MCF 10A (cell line): ENCODE results near the gene GNG7. TPM values are rescaled to one million over a fixed set of nuclear protein-coding genes. Genes with fewer than 3 reads are reported as not detected.
"Not testable (repeated sequence)": the region's sequence is repeated elsewhere in the genome, so short reads cannot be mapped to it uniquely, and the experiment has no call there.

Source experiments
- BruUV-seq: library from RNA; stranded (reverse); fragments of 400-500 nt; replicated peaks from 2 replicates; lab custom pipeline; 2021; lab: Mats Ljungman, UMichigan
- CTCF ChIA-PET: fragments of 300-600 bp; sonication (Branson Sonifier 250); formaldehyde crosslinking; extraction: SDS; loops from one replicate; lab custom pipeline; 2021; ENCODE audit warnings: antibody characterized with exemption, inconsistent platforms; lab: Yijun Ruan, JAX
- POLR2A ChIA-PET: fragments of 300-600, 350-650 bp; sonication (Branson Sonifier 250); formaldehyde crosslinking; extraction: SDS; loops from one replicate; lab custom pipeline; 2020; ENCODE audit warnings: antibody characterized with exemption, inconsistent platforms; lab: Yijun Ruan, JAX
- DNase-seq: peaks from one replicate; pipeline ENCODE4 v3.0.0-alpha.2; 2018; ENCODE audit not compliant: unreplicated experiment
- H3K27ac Mint-ChIP-seq: one replicate; pipeline ENCODE4 v1.8.0; 2022; ENCODE audit warnings: mild to moderate bottlenecking, low read depth, mixed read lengths; ENCODE audit not compliant: unreplicated experiment
- H3K27me3 Mint-ChIP-seq: one replicate; pipeline ENCODE4 v1.8.0; 2022; ENCODE audit warnings: mixed read lengths; ENCODE audit not compliant: insufficient read depth, unreplicated experiment
- H3K36me3 Mint-ChIP-seq: one replicate; pipeline ENCODE4 v1.8.0; 2022; ENCODE audit warnings: mild to moderate bottlenecking, moderate library complexity, mixed read lengths; ENCODE audit not compliant: insufficient read depth, unreplicated experiment
- H3K4me1 Mint-ChIP-seq: one replicate; pipeline ENCODE4 v1.8.0; 2022; ENCODE audit warnings: mixed read lengths; ENCODE audit not compliant: insufficient read depth, unreplicated experiment
- H3K4me3 Mint-ChIP-seq: one replicate; pipeline ENCODE4 v1.8.0; 2022; ENCODE audit warnings: mild to moderate bottlenecking, moderate library complexity, mixed read lengths; ENCODE audit not compliant: unreplicated experiment
- H3K9me3 Mint-ChIP-seq: one replicate; pipeline ENCODE4 v1.8.0; 2022; ENCODE audit warnings: mixed read lengths; ENCODE audit not compliant: unreplicated experiment
- CTCF ChIP-seq: fragments of 200-600 bp; IDR thresholded peaks from one replicate; pipeline ENCODE4 v1.8.0; 2022; ENCODE audit warnings: antibody characterized with exemption, mild to moderate bottlenecking; ENCODE audit not compliant: unreplicated experiment
- intact Hi-C: fragments of 100-400 bp; cut with micrococcal nuclease; formaldehyde crosslinking; loops from 2 replicates; pipeline ENCODE4 v1.14.1; 2022
- total RNA-seq: library from RNA; stranded (reverse); gene quantifications from 2 replicates; pipeline ENCODE4 v1.2.3, GENCODE V29; 2022

GNG7 gene
- total RNA-seq, 1 experiment from 2014 or later, result 0.51 TPM

DNA sequence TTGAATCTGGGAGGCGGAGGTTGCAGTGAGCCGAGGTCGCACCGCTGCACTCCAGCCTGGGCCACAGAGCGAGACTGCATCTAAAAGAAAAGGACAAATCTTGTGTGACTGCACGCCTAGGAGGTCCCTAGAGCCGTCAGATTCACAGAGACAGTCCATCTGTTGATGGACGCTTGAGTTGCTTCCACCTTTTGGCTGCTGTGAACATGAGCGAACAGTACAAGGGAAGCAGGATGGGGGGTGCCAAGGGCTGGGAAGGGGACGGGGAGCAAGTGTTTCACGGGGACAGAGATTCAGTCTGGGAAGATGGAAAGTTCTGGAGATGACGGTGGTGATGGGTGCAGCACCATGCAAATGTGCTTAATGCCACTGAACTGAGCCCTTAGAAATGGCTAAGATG is 78.7 kb downstream of the GNG7 start:
- no peak for DNase-seq
- TF ChIP-seq CTCF, result no peak
- intact Hi-C loops, result no loop called here
- H3K4me3 Mint-ChIP-seq, result no peak overlapping the region
- no peaks in the 10 kb centered on the region for H3K27me3 Mint-ChIP-seq
- peaks cover 6% of the 10 kb centered on the region for H3K36me3 Mint-ChIP-seq
- H3K4me1 Mint-ChIP-seq, result peaks cover 31% of the 10 kb centered on the region
- BruUV-seq, result no TSS peak
- H3K27ac Mint-ChIP-seq, result no peak overlapping the region
- ChIA-PET POLR2A (interaction anchor here (0.6 to 3.1 kb wide), 3 partner anchors 147 to 1022 kb away, joined by 3 to 19 read pairs (median 3); partner anchors contain the start of gene GADD45B), CTCF (interaction anchor here (0.7 to 7.2 kb wide), 4 partner anchors 10 to 105 kb away, joined by 3 to 45 read pairs (median 10); no protein-coding TSS in a partner anchor)
- H3K9me3 Mint-ChIP-seq, result no peaks in the 10 kb centered on the region

- CTCF ChIA-PET, result interaction anchor here (0.9 to 7.2 kb wide), 4 partner anchors 9 to 150 kb away, joined by 3 to 45 read pairs (median 10); no protein-coding TSS in a partner anchor
- H3K4me3 Mint-ChIP-seq, DNase-seq, H3K27me3 Mint-ChIP-seq, BruUV-seq, intact Hi-C loops, H3K9me3 Mint-ChIP-seq, H3K27ac Mint-ChIP-seq, H3K36me3 Mint-ChIP-seq: not testable (repeated sequence)
- peaks cover 29% of the 10 kb centered on the region for H3K4me1 Mint-ChIP-seq
- POLR2A ChIA-PET, result interaction anchor here (0.9 to 5.8 kb wide), 2 partner anchors 145 to 161 kb away, joined by 3 to 53 read pairs; partner anchors contain the start of genes GADD45B and SGTA
Measured at GRCh38 chr19:2622371-2622961, 80.0 kb downstream of the GNG7 start.

DNA sequence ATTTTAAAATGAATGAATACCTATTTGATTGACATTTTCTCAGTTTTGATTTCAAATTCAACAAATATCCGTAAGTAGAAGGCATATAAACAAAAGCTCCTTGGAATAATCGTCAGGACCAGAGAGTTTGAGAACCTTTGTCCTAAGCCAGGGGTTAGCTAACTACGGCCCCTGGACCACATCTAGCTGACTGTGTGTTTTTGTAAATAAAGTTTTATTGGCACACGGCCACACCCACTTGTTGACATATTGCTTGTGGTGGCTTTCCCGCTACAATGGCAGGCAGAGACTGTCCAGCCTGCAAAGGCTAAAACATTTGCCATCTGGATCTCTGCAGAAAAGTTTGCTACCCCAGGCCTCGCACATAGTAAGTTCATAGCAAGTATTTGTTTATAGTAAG is 83.4 kb downstream of the GNG7 start:
- ChIA-PET POLR2A (interaction anchor here (0.8 to 5.8 kb wide), 10 partner anchors 8 to 712 kb away, joined by 3 to 53 read pairs (median 4); partner anchors contain the start of genes GADD45B and LMNB2), CTCF (interaction anchor here (0.6 to 7.2 kb wide), 5 partner anchors 9 to 163 kb away, joined by 3 to 45 read pairs (median 3); no protein-coding TSS in a partner anchor)
- Mint-ChIP-seq H3K27me3 (no peaks in the 10 kb centered on the region), H3K4me1 (peaks cover 18% of the 10 kb centered on the region), H3K4me3 (peak overlapping the region; percentile 3), H3K9me3 (no peaks in the 10 kb centered on the region), H3K36me3 (no peaks in the 10 kb centered on the region), H3K27ac (peak overlapping the region; percentile 95)
- no TSS peak for BruUV-seq
- intact Hi-C loops, result loop anchor here (5.0 to 10.0 kb wide), 2 partner anchors 344 to 452 kb away; no protein-coding TSS in a partner anchor
- TF ChIP-seq CTCF, result no peak
- peak; percentile 34 for DNase-seq

DNA sequence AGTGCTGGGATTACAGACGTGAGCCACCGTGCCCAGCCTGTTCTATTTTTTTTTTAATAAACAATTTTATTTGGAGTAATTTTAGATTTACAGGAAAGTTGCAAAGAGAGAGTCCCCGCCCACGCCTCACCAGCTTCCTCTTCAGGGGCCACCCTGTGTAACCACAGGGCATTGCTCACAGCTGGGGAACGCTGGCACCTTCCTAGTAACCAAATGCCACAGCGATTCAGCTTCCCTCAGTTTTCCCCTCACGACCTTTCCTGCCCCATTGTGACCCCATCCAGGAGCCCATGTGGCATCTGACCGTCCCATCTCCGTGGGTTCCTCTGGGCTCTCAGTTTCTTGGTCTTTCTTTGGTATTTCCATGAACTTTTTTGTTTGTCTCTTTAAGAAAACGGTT is 83.9 kb downstream of the GNG7 start:
- intact Hi-C loops, result loop anchor here (5.0 to 10.0 kb wide), 2 partner anchors 344 to 451 kb away; no protein-coding TSS in a partner anchor
- no TSS peak for BruUV-seq
- Mint-ChIP-seq H3K4me1 (peaks cover 18% of the 10 kb centered on the region), H3K36me3 (no peaks in the 10 kb centered on the region), H3K27me3 (no peaks in the 10 kb centered on the region), H3K9me3 (no peaks in the 10 kb centered on the region), H3K4me3 (peak overlapping the region; percentile 3), H3K27ac (peak overlapping the region; percentile 95)
- no peak for TF ChIP-seq CTCF
- peak; percentile 89 for DNase-seq
- ChIA-PET CTCF (interaction anchor here (0.8 to 7.2 kb wide), 4 partner anchors 10 to 140 kb away, joined by 3 to 45 read pairs (median 4); no protein-coding TSS in a partner anchor), POLR2A (interaction anchor here (0.8 to 5.8 kb wide), 10 partner anchors 9 to 711 kb away, joined by 3 to 53 read pairs (median 4); partner anchors contain the start of genes GADD45B and LMNB2)
